CD4-positive, alpha-beta T cell treated with Interleukin-17A for 1 hour (primary cell): ENCODE measurements around the gene CHPT1.

Experiments
- DNase-seq: peaks from one replicate; pipeline ENCODE4 v3.0.0-alpha.2; 2020

The CHPT1 gene

GRCh38 chr12:101686176-101686575 lies 11.3 kb upstream of the CHPT1 start:
- DNase-seq: no peak

- DNase-seq: no peak
Measured at GRCh38 chr12:101690544-101691098, 6.8 kb upstream of the CHPT1 start.

GRCh38 chr12:101691503-101692096 lies 5.8 kb upstream of the CHPT1 start:
- DNase-seq: no peak

GRCh38 chr12:101694297-101694848 lies 3.1 kb upstream of the CHPT1 start:
- no peak for DNase-seq

- no peak for DNase-seq
Measured at GRCh38 chr12:101694986-101695385, 2.5 kb upstream of the CHPT1 start.

- no peak for DNase-seq
Measured at GRCh38 chr12:101695706-101696105, 1.7 kb upstream of the CHPT1 start.

- DNase-seq: no peak
Measured at GRCh38 chr12:101696251-101697196, 916 bp upstream of the CHPT1 start.

- peak; percentile 10 for DNase-seq
Measured at GRCh38 chr12:101697930-101698799, 725 bp downstream of the CHPT1 start.

- DNase-seq: no peak
Measured at GRCh38 chr12:101698800-101699347, 1.4 kb downstream of the CHPT1 start.

- DNase-seq: no peak
Measured at GRCh38 chr12:101700299-101700820, 2.9 kb downstream of the CHPT1 start.

- no peak for DNase-seq
Measured at GRCh38 chr12:101703487-101703886, 6.0 kb downstream of the CHPT1 start.

- no peak for DNase-seq
Measured at GRCh38 chr12:101706403-101706802, 9.0 kb downstream of the CHPT1 start.

- no peak for DNase-seq
Measured at GRCh38 chr12:101707131-101707782, 9.8 kb downstream of the CHPT1 start.

GRCh38 chr12:101710288-101710687 lies 12.8 kb downstream of the CHPT1 start:
- DNase-seq: no peak

- no peak for DNase-seq
Measured at GRCh38 chr12:101713059-101713682, 15.7 kb downstream of the CHPT1 start.

GRCh38 chr12:101713930-101714329 lies 16.5 kb downstream of the CHPT1 start:
- no peak for DNase-seq

GRCh38 chr12:101714877-101715444 lies 17.5 kb downstream of the CHPT1 start:
- no peak for DNase-seq

GRCh38 chr12:101719566-101719965 lies 22.1 kb downstream of the CHPT1 start:
- DNase-seq: no peak

GRCh38 chr12:101720118-101720517 lies 22.7 kb downstream of the CHPT1 start:
- DNase-seq: no peak

- DNase-seq: no peak
Measured at GRCh38 chr12:101722392-101722791, 25.0 kb downstream of the CHPT1 start.

GRCh38 chr12:101727098-101727497 lies 29.7 kb downstream of the CHPT1 start:
- no peak for DNase-seq
